ENCODE results near the gene CHAF1A.

- TF ChIP-seq, protein P1, sequence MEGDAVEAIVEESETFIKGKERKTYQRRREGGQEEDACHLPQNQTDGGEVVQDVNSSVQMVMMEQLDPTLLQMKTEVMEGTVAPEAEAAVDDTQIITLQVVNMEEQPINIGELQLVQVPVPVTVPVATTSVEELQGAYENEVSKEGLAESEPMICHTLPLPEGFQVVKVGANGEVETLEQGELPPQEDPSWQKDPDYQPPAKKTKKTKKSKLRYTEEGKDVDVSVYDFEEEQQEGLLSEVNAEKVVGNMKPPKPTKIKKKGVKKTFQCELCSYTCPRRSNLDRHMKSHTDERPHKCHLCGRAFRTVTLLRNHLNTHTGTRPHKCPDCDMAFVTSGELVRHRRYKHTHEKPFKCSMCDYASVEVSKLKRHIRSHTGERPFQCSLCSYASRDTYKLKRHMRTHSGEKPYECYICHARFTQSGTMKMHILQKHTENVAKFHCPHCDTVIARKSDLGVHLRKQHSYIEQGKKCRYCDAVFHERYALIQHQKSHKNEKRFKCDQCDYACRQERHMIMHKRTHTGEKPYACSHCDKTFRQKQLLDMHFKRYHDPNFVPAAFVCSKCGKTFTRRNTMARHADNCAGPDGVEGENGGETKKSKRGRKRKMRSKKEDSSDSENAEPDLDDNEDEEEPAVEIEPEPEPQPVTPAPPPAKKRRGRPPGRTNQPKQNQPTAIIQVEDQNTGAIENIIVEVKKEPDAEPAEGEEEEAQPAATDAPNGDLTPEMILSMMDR (IDR thresholded peaks at IDR 0.05 in 8 of 11, conservative IDR thresholded peaks at IDR 0.05 in 3 of 11), result no peak
- TF ChIP-seq POLR2AphosphoS5 (IDR thresholded peaks at IDR 0.05), result no peak
These were observed 23.6 kb upstream of the CHAF1A start for GRCh38 chr19:4378886-4379285.
